ENCODE data around the gene FIBP.
A peak's percentile ranks its signal among the peaks of the same experiment; 100 is the strongest.

The FIBP gene

DNA sequence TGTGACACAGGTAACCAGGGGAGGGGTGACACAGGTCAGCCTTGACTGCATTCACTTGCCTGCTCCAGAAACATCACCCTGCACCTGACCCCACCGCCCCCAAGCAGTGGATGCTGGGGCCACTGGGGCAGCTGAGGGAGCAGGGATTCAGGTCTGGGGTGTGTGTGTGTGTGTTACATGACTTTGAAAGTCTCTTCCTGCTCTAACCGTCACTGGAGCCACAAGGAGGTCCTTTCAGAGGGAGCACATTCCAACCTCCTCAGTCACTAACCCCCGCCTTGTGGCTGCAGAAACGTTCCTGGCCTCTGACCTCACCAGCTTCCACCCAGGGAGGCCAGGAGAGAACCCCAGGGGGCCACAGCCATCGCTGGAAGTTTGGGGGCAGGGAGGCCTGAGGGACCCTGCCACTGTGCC, 14.8 kb upstream of the FIBP start:
- in situ Hi-C loops (cut with HindIII; ENCODE audit: low pct_ligation_motif_present, low sequenced_read_pairs): no loop called here

DNA sequence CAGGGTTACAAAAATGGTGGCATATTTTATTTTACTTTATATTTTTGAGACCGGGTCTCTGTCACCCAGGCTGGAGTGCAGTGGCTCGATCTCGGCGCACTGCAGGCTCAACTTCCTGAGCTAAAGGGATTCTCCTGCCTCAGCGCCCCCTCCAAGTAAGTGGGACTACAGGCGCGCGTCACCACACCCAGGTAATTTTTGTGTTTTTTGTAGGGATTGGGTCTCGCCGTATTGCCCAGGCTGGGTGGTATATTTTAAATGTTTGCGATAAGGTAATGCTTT, 12.6 kb upstream of the FIBP start:
- Histone ChIP-seq H3K4me3 (ENCODE audit: low read depth, low read length) (no peak overlapping the region), H3K27ac (peak overlapping the region; percentile 59), H3K36me3 (replicated peaks) (peaks cover 19% of the 10 kb centered on the region), H3K27me3 (replicated peaks) (no peaks in the 10 kb centered on the region)
- DNase-seq: no peak
- in situ Hi-C loops (cut with HindIII; ENCODE audit: low pct_ligation_motif_present, low sequenced_read_pairs): no loop called here
- TF ChIP-seq, protein P1, sequence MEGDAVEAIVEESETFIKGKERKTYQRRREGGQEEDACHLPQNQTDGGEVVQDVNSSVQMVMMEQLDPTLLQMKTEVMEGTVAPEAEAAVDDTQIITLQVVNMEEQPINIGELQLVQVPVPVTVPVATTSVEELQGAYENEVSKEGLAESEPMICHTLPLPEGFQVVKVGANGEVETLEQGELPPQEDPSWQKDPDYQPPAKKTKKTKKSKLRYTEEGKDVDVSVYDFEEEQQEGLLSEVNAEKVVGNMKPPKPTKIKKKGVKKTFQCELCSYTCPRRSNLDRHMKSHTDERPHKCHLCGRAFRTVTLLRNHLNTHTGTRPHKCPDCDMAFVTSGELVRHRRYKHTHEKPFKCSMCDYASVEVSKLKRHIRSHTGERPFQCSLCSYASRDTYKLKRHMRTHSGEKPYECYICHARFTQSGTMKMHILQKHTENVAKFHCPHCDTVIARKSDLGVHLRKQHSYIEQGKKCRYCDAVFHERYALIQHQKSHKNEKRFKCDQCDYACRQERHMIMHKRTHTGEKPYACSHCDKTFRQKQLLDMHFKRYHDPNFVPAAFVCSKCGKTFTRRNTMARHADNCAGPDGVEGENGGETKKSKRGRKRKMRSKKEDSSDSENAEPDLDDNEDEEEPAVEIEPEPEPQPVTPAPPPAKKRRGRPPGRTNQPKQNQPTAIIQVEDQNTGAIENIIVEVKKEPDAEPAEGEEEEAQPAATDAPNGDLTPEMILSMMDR (IDR thresholded peaks at IDR 0.05; ENCODE audit: low read depth, low read length, missing control alignments): no peak

More for the DNA sequence above, 14.8 kb upstream of the FIBP start:
- peak overlapping the region; percentile 67 for H3K27ac ChIP-seq
- peak; percentile 76 for DNase-seq
- peaks cover 4% of the 10 kb centered on the region for H3K36me3 ChIP-seq (replicated peaks)
- H3K4me3 ChIP-seq (ENCODE audit: low read depth, low read length): no peak overlapping the region
- H3K27me3 ChIP-seq (replicated peaks): no peaks in the 10 kb centered on the region
- TF ChIP-seq, protein P1 (IDR thresholded peaks at IDR 0.05; ENCODE audit: low read depth, low read length, missing control alignments): no peak

DNA sequence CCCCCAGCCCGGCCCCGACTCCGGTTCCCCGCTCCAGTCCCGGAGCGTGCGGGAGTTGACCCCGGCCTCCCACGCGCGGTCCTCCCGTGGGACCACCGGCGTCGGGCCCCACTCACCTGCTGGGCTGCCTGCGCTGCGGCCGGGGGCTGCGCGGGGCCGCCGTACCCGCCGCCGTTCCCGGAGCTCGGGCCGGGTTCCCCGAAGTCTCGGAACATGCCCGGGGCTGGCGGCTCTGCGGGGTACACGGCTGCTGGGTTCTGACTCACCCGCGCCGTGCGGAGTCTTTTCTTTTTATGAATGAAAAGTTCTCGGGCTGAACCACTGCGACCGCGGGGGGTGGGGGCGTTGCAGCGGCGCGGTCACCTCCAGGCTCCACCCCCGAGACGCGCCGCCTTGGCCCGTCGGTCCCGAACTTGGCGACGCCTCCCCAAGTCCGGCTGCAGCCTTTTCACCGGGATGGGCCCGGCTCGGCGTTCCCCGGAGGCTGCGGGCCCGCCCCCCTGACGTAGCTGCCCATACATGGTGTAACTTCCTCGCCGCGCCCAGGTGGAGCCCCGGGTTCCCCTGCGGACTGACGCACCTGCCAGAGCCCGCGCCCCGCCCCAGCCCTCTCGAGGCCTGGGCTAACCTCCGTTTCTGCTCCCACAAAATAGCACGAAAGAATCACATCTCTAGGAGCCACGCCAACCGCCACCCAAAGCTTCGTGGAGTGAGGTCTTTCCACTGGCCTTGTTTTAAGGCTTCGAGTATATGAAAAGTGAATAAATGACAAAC, 12.0 kb upstream of the FIBP start, which contains the start of gene FOSL1:
Gene FOSL1 (minus strand): TSS at position 264 of the 774 bp plus-strand sequence. CDS start 49 bp downstream, at position 215.
- Histone ChIP-seq H3K4me3 (ENCODE audit: low read depth, low read length) (peak within 1 kb of the TSS; percentile 95), H3K27ac (peak within 1 kb of the TSS; percentile 90), H3K36me3 (replicated peaks) (peaks cover 25% of the 10 kb centered on the region), H3K27me3 (replicated peaks) (no peaks in the 10 kb centered on the region)
- DNase-seq: peak; percentile 93
- in situ Hi-C loops (cut with HindIII; ENCODE audit: low pct_ligation_motif_present, low sequenced_read_pairs): no loop called here
- TF ChIP-seq, protein P1 (IDR thresholded peaks at IDR 0.05; ENCODE audit: low read depth, low read length, missing control alignments): no peak

DNA sequence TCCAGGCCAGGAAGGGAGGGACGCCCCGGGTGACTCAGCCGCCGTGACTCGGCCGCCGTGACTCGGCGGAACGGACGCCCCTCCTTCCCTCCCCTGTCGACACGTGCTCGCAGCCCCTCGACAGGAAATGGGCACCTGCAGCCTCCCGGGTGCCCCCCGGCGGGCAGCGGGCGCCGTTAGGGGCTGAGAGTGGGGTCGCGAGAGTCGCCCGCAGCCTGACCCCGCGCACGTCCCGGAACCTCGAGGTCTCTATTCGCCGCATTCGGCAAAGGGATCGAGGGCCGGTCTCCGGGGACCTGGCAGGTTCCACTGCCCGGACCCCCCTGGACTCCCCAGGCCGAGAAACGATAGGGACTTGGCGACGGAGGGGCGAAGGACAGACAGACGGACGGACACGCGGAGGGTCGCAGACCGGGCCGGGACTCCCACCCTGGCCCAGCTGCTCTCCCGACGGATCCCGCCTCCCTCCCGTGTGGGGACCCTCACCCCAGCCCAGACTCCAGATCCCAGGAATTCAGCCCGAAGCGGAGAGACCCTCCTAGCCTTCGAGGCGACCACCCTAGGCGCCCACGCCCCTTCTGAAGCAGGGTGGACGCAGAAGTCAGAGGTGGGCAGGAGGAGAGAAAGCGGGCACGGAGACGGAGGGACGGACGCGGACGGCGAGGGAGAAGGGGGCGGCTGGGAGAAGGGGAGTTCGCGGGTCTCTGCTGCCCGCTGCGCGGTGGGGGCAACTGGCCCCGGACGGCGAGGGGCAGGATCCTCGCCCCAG, 11.3 kb upstream of the FIBP start:
- DNase-seq: peak; percentile 71
- in situ Hi-C loops (cut with HindIII; ENCODE audit: low pct_ligation_motif_present, low sequenced_read_pairs): no loop called here
- TF ChIP-seq, protein P1 (IDR thresholded peaks at IDR 0.05; ENCODE audit: low read depth, low read length, missing control alignments): no peak
- peak overlapping the region; percentile 95 for H3K4me3 ChIP-seq (ENCODE audit: low read depth, low read length)
- H3K36me3 ChIP-seq (replicated peaks): peaks cover 28% of the 10 kb centered on the region
- peak overlapping the region; percentile 90 for H3K27ac ChIP-seq
- no peaks in the 10 kb centered on the region for H3K27me3 ChIP-seq (replicated peaks)

DNA sequence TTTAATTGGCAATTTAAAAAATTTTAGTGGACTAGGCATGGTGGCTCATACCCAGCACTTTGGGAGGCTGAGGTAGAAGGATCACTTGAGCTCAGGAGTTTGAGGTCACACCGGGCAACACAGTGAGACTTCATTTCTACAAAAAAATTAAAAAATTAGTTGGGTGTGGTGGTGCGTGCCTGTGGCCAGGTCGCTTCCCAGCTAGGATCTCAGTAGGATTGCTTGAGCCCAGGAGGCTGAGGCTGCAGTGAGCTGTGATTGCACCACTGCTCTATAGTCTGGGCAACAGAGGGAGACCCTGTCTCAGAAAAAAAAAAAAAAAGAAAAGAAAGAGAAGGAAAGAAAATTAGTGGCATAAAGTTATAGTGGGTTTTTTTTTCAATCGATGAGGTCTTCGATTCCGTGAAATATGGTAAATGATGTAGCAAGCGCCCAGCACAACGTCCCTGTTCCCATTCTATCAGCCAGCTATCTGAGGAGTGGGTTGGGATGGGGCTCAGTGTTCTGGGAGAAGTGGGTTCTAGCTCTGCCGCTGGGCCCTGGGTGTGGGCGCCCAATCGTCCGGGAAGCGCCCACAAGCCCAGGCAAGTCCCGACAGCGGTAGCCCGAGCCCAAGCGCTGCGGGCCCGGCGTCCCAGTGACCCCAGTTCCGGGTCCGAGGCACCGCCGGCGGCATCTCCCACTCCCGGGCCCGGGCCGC, 10.5 kb upstream of the FIBP start:
- Histone ChIP-seq H3K27me3 (replicated peaks) (no peaks in the 10 kb centered on the region), H3K4me3 (ENCODE audit: low read depth, low read length) (peak overlapping the region; percentile 95), H3K36me3 (replicated peaks) (peaks cover 36% of the 10 kb centered on the region), H3K27ac (peak overlapping the region; percentile 90)
- in situ Hi-C loops (cut with HindIII; ENCODE audit: low pct_ligation_motif_present, low sequenced_read_pairs): no loop called here
- TF ChIP-seq, protein P1 (IDR thresholded peaks at IDR 0.05; ENCODE audit: low read depth, low read length, missing control alignments): no peak
- DNase-seq: no peak
